Nucleus accumbens (tissue), 56 donors: ENCODE data around the gene CDYL2.
"Not testable (repeated sequence)": the region's sequence is repeated elsewhere in the genome, so short reads cannot be mapped to it uniquely, and the experiment has no call there.

ENCODE experiments used
- DNase-seq, 56 donors: peaks; one replicate each; lab custom pipeline; 2025; lab: John Stamatoyannopoulos, UW

The CDYL2 gene

GRCh38 chr16:80809366-80809765, 5.0 kb upstream of the CDYL2 start:
- DNase-seq, result no peak

- no peak for DNase-seq
Measured at GRCh38 chr16:80807906-80808305, 3.5 kb upstream of the CDYL2 start.

- no peak for DNase-seq
Measured at GRCh38 chr16:80806927-80807340, 2.5 kb upstream of the CDYL2 start.

- DNase-seq, result no peak
Measured at GRCh38 chr16:80806289-80806688, 1.9 kb upstream of the CDYL2 start.

- peak in 37 of 56 donors; percentile 3 to 75 (median 30) for DNase-seq
Measured at GRCh38 chr16:80804056-80804525, 307 bp downstream of the CDYL2 start.

GRCh38 chr16:80803339-80804055, 901 bp downstream of the CDYL2 start:
- peak in 9 of 56 donors; percentile 1 to 34 (median 19) for DNase-seq

- no peak for DNase-seq
Measured at GRCh38 chr16:80802902-80803301, 1.5 kb downstream of the CDYL2 start.

GRCh38 chr16:80802138-80802537, 2.3 kb downstream of the CDYL2 start:
- DNase-seq, result no peak

- DNase-seq, result no peak
Measured at GRCh38 chr16:80794071-80794470, 10.3 kb downstream of the CDYL2 start.

- no peak for DNase-seq
Measured at GRCh38 chr16:80792031-80792430, 12.4 kb downstream of the CDYL2 start.

- DNase-seq, result no peak
Measured at GRCh38 chr16:80791411-80791810, 13.0 kb downstream of the CDYL2 start.

- DNase-seq, result no peak
Measured at GRCh38 chr16:80790751-80791150, 13.6 kb downstream of the CDYL2 start.

GRCh38 chr16:80788027-80788426, 16.4 kb downstream of the CDYL2 start:
- no peak for DNase-seq

GRCh38 chr16:80786561-80786960, 17.8 kb downstream of the CDYL2 start:
- not testable (repeated sequence) for DNase-seq

GRCh38 chr16:80784951-80785350, 19.4 kb downstream of the CDYL2 start:
- DNase-seq, result no peak

- DNase-seq, result no peak
Measured at GRCh38 chr16:80778703-80779102, 25.7 kb downstream of the CDYL2 start.

- no peak for DNase-seq
Measured at GRCh38 chr16:80776856-80777255, 27.5 kb downstream of the CDYL2 start.

- DNase-seq, result no peak
Measured at GRCh38 chr16:80775450-80775849, 28.9 kb downstream of the CDYL2 start.

GRCh38 chr16:80766798-80767197, 37.6 kb downstream of the CDYL2 start:
- no peak for DNase-seq

- DNase-seq, result no peak
Measured at GRCh38 chr16:80759419-80760162, 44.8 kb downstream of the CDYL2 start.

- no peak for DNase-seq
Measured at GRCh38 chr16:80754476-80754875, 49.9 kb downstream of the CDYL2 start.

- DNase-seq, result no peak
Measured at GRCh38 chr16:80752541-80752940, 51.9 kb downstream of the CDYL2 start.
